Measurements from ENCODE around the gene RADIL.

Gene RADIL

DNA sequence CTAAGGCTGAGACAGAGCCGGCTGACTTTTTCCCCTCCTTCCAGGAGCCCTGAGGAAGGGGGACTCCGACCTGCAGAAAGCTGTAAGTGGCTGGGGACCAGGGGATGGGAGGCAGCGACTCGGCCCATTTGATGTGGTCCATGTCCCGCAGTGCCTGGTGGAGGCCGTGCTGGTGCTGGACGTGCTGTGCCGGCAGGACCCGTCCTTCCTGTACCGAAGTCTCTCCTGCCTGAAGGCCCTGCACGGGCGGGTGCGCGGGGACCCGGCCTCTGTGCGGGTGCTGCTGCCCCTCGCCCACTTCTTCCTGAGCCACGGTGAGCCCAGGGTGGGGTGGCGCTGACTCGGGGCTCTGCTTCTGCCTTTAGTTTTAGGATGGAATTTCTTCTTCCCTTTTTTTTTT is 98.1 kb downstream of the RADIL start:
- TF ChIP-seq, protein P1, sequence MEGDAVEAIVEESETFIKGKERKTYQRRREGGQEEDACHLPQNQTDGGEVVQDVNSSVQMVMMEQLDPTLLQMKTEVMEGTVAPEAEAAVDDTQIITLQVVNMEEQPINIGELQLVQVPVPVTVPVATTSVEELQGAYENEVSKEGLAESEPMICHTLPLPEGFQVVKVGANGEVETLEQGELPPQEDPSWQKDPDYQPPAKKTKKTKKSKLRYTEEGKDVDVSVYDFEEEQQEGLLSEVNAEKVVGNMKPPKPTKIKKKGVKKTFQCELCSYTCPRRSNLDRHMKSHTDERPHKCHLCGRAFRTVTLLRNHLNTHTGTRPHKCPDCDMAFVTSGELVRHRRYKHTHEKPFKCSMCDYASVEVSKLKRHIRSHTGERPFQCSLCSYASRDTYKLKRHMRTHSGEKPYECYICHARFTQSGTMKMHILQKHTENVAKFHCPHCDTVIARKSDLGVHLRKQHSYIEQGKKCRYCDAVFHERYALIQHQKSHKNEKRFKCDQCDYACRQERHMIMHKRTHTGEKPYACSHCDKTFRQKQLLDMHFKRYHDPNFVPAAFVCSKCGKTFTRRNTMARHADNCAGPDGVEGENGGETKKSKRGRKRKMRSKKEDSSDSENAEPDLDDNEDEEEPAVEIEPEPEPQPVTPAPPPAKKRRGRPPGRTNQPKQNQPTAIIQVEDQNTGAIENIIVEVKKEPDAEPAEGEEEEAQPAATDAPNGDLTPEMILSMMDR (conservative IDR thresholded peaks at IDR 0.05; ENCODE audit: low read length): no peak
- TF ChIP-seq EZH2phosphoT487 (IDR thresholded peaks at IDR 0.05; ENCODE audit: borderline replicate concordance): no peak
- peaks cover 33% of the 10 kb centered on the region; the same call in 1 of the 2 replicates for H3K36me3 ChIP-seq (ENCODE audit: insufficient read depth, low read length)
- no peaks in the 10 kb centered on the region for H3K4me1 ChIP-seq (ENCODE audit: insufficient read depth, low read length, poor library complexity, severe bottlenecking)
- H3K4me3 ChIP-seq (ENCODE audit: low read length, poor library complexity, severe bottlenecking): no peak overlapping the region
- H4K20me1 ChIP-seq (ENCODE audit: insufficient read depth, low read length, poor library complexity, severe bottlenecking): no peaks in the 10 kb centered on the region
- no peaks in the 10 kb centered on the region for H3K27me3 ChIP-seq (ENCODE audit: insufficient read depth, low read length, poor library complexity, severe bottlenecking)
- H3K9me2 ChIP-seq (replicated peaks; ENCODE audit: low read depth, low read length): no peaks in the 10 kb centered on the region
- H3K4me2 ChIP-seq (ENCODE audit: low read depth, low read length, poor library complexity, severe bottlenecking): no peak overlapping the region
- no peaks in the 10 kb centered on the region for H3K79me2 ChIP-seq (ENCODE audit: insufficient read depth, low read length)
- H3K9me3 ChIP-seq (ENCODE audit: insufficient read depth, low read depth, low read length): no peaks in the 10 kb centered on the region
- no peak overlapping the region for H3K9ac ChIP-seq (ENCODE audit: low read depth, low read length, poor library complexity, severe bottlenecking)
- no peak overlapping the region for H2AFZ ChIP-seq (ENCODE audit: low read length)
- no peaks in the 10 kb centered on the region for H3F3A ChIP-seq (ENCODE audit: low read depth)

DNA sequence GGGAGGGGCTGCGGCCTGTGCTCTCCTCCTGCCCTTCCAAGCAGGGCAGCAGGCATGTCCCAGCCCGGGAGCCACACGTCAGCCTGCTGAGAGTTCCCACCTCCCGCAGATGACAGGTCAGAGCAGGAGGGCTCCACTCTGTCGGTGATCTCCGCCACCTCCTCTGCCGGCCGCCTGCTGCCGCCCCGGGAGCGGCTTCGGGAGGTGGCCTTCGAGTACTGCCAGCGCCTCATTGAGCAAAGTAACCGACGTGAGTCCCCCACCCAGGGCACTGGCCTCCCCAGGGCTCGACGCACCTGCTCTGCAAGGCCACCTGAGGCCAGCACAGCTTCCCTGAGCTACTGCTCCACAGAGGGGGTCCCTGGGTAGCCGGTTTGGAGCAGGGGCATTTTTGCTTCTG is 98.7 kb downstream of the RADIL start:
- no peaks in the 10 kb centered on the region for H3K27me3 ChIP-seq (ENCODE audit: insufficient read depth, low read length, poor library complexity, severe bottlenecking)
- no peak overlapping the region for H3K4me3 ChIP-seq (ENCODE audit: low read length, poor library complexity, severe bottlenecking)
- H3K4me1 ChIP-seq (ENCODE audit: insufficient read depth, low read length, poor library complexity, severe bottlenecking): no peaks in the 10 kb centered on the region
- no peak overlapping the region for H3K4me2 ChIP-seq (ENCODE audit: low read depth, low read length, poor library complexity, severe bottlenecking)
- no peaks in the 10 kb centered on the region for H4K20me1 ChIP-seq (ENCODE audit: insufficient read depth, low read length, poor library complexity, severe bottlenecking)
- no peak overlapping the region for H2AFZ ChIP-seq (ENCODE audit: low read length)
- no peak for TF ChIP-seq EZH2phosphoT487 (IDR thresholded peaks at IDR 0.05; ENCODE audit: borderline replicate concordance)
- TF ChIP-seq, protein P1 (conservative IDR thresholded peaks at IDR 0.05; ENCODE audit: low read length): no peak
- no peak overlapping the region for H3K9ac ChIP-seq (ENCODE audit: low read depth, low read length, poor library complexity, severe bottlenecking)
- peaks cover 4% of the 10 kb centered on the region; the same call in 1 of the 2 replicates for H3K79me2 ChIP-seq (ENCODE audit: insufficient read depth, low read length)
- H3K36me3 ChIP-seq (ENCODE audit: insufficient read depth, low read length): peaks cover 33% of the 10 kb centered on the region; the same call in 1 of the 2 replicates
- no peaks in the 10 kb centered on the region for H3F3A ChIP-seq (ENCODE audit: low read depth)
- H3K9me3 ChIP-seq (ENCODE audit: insufficient read depth, low read depth, low read length): no peaks in the 10 kb centered on the region
- H3K9me2 ChIP-seq (replicated peaks; ENCODE audit: low read depth, low read length): no peaks in the 10 kb centered on the region

DNA sequence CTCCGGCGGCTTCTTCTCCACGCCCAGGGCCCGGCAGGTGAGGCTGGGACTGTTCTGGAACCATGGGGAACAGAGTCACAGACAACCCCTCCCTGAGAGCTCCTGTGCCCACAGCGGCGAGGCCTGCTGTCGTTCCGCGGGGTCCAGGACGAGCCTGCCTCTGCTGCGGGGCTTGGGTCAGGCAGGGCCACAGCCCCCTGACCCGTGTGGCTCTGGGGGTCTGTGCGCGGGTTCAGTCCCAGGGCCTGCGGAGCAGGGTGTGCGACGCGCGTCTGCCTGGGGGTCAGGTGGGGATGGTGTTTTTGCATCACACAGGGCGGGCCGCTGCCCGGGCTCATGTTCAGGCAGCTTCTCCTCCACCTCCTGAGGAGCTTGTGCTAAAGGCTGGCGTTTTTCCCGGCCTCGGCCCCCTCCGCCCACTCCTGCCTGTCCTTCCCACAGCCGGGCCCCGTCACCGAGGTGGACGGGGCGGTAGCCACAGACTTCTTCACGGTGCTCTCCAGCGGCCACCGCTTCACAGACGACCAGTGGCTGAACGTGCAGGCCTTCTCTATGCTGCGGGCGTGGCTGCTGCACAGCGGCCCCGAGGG is 99.7 kb downstream of the RADIL start:
- Histone ChIP-seq H3K4me1 (ENCODE audit: insufficient read depth, low read length, poor library complexity, severe bottlenecking) (no peaks in the 10 kb centered on the region), H3K4me2 (ENCODE audit: low read depth, low read length, poor library complexity, severe bottlenecking) (no peak overlapping the region), H3K36me3 (ENCODE audit: insufficient read depth, low read length) (peaks cover 33% of the 10 kb centered on the region; the same call in 1 of the 2 replicates), H3K9me3 (ENCODE audit: insufficient read depth, low read depth, low read length) (no peaks in the 10 kb centered on the region), H3F3A (ENCODE audit: low read depth) (no peaks in the 10 kb centered on the region), H3K79me2 (ENCODE audit: insufficient read depth, low read length) (peaks cover 6% of the 10 kb centered on the region; the same call in 1 of the 2 replicates), H2AFZ (ENCODE audit: low read length) (no peak overlapping the region), H3K4me3 (ENCODE audit: low read length, poor library complexity, severe bottlenecking) (no peak overlapping the region), H3K27me3 (ENCODE audit: insufficient read depth, low read length, poor library complexity, severe bottlenecking) (no peaks in the 10 kb centered on the region), H3K9me2 (replicated peaks; ENCODE audit: low read depth, low read length) (no peaks in the 10 kb centered on the region), H3K9ac (ENCODE audit: low read depth, low read length, poor library complexity, severe bottlenecking) (no peak overlapping the region), H4K20me1 (ENCODE audit: insufficient read depth, low read length, poor library complexity, severe bottlenecking) (no peaks in the 10 kb centered on the region)
- no peak for TF ChIP-seq EZH2phosphoT487 (IDR thresholded peaks at IDR 0.05; ENCODE audit: borderline replicate concordance)
- TF ChIP-seq, protein P1 (conservative IDR thresholded peaks at IDR 0.05; ENCODE audit: low read length): no peak
